ENCODE measurements around the gene USP3. TPM values are rescaled to one million over a fixed set of nuclear protein-coding genes. Genes with fewer than 3 reads are reported as not detected.

The USP3 gene
- total and polyA plus RNA-seq, 2 of the 13 experiments (the other 11 are each of a cell fraction or from before 2014, with no cell fraction given) = 14.3 to 61.2 TPM

DNA sequence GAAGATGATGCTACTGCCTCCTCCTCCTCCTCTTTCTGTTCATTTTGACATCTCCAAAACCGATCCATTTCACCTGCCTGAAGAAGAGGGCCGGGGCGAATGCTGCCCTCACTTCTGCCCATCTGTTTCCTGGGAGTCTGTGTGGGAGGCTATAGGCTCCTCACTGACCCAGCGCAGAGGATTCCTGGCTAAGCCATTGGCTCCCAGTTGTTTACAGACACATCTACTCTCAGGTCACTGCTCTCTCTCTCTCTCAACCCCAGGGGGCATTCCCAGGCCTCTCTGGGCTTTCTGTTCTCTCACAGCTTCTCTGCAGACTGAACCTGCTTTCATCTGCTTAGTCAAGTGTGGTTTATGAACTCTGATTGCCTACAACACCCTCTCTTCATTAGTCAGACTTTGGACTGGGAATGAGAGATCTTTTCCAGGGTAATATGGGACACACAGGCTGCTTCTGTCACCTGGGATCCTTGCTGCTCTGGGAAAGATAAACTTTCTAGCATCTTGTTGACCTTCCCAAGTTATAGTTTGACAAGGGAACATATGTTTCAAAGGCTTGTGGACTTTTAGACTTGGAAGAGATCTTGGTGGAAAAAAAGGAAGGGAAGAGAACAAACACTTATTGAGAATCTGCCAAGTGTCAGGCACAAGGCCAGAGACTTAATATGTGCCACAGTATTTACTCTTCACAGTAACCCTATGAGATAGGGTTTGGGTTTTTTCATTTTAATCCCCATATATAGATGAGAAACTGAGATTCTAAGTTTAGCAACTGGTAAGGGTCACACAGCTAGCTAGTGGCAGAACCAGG, 30.2 kb upstream of the USP3 start (continued):
- TF ChIP-seq ZBTB10 (CRISPR knock-in tag; IDR thresholded peaks at IDR 0.05; ENCODE audit: borderline replicate concordance) (no peak), PHF8 (CRISPR knock-in tag; IDR thresholded peaks at IDR 0.05) (no peak), ZNF776 (CRISPR knock-in tag; IDR thresholded peaks at IDR 0.05) (no peak), SP5 (CRISPR knock-in tag; IDR thresholded peaks at IDR 0.05; ENCODE audit: borderline replicate concordance, low read depth) (peak; percentile 64), GPBP1L1 (CRISPR knock-in tag; IDR thresholded peaks at IDR 0.05) (no peak), SRSF4 (IDR thresholded peaks at IDR 0.05; ENCODE audit: low read depth, low read length, poor library complexity, severe bottlenecking) (no peak), ZBTB33 (CRISPR knock-in tag; IDR thresholded peaks at IDR 0.05) (peak; percentile 22; the same call in 1 of the 2 replicates), SP1 (IDR thresholded peaks at IDR 0.05) (no peak), SP1 (CRISPR knock-in tag; IDR thresholded peaks at IDR 0.05) (no peak), HHEX (CRISPR knock-in tag; IDR thresholded peaks at IDR 0.05) (peak; percentile 90), STAT5B (CRISPR knock-in tag; IDR thresholded peaks at IDR 0.05) (no peak), BRCA1 (CRISPR knock-in tag; IDR thresholded peaks at IDR 0.05) (no peak; the same call in 1 of the 2 replicates), ZNF572 (CRISPR knock-in tag; IDR thresholded peaks at IDR 0.05) (no peak), ZBTB38 (CRISPR knock-in tag; IDR thresholded peaks at IDR 0.05) (0 out of 2 replicates have a peak, but pooled peaks have one; percentile 38), ISL2 (CRISPR knock-in tag; IDR thresholded peaks at IDR 0.05) (peak; percentile 97)
- TF ChIP-seq, protein P1, sequence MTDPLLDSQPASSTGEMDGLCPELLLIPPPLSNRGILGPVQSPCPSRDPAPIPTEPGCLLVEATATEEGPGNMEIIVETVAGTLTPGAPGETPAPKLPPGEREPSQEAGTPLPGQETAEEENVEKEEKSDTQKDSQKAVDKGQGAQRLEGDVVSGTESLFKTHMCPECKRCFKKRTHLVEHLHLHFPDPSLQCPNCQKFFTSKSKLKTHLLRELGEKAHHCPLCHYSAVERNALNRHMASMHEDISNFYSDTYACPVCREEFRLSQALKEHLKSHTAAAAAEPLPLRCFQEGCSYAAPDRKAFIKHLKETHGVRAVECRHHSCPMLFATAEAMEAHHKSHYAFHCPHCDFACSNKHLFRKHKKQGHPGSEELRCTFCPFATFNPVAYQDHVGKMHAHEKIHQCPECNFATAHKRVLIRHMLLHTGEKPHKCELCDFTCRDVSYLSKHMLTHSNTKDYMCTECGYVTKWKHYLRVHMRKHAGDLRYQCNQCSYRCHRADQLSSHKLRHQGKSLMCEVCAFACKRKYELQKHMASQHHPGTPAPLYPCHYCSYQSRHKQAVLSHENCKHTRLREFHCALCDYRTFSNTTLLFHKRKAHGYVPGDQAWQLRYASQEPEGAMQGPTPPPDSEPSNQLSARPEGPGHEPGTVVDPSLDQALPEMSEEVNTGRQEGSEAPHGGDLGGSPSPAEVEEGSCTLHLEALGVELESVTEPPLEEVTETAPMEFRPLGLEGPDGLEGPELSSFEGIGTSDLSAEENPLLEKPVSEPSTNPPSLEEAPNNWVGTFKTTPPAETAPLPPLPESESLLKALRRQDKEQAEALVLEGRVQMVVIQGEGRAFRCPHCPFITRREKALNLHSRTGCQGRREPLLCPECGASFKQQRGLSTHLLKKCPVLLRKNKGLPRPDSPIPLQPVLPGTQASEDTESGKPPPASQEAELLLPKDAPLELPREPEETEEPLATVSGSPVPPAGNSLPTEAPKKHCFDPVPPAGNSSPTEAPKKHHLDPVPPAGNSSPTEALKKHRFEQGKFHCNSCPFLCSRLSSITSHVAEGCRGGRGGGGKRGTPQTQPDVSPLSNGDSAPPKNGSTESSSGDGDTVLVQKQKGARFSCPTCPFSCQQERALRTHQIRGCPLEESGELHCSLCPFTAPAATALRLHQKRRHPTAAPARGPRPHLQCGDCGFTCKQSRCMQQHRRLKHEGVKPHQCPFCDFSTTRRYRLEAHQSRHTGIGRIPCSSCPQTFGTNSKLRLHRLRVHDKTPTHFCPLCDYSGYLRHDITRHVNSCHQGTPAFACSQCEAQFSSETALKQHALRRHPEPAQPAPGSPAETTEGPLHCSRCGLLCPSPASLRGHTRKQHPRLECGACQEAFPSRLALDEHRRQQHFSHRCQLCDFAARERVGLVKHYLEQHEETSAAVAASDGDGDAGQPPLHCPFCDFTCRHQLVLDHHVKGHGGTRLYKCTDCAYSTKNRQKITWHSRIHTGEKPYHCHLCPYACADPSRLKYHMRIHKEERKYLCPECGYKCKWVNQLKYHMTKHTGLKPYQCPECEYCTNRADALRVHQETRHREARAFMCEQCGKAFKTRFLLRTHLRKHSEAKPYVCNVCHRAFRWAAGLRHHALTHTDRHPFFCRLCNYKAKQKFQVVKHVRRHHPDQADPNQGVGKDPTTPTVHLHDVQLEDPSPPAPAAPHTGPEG (CRISPR knock-in tag; IDR thresholded peaks at IDR 0.05) = no peak
- TF ChIP-seq, protein P2, sequence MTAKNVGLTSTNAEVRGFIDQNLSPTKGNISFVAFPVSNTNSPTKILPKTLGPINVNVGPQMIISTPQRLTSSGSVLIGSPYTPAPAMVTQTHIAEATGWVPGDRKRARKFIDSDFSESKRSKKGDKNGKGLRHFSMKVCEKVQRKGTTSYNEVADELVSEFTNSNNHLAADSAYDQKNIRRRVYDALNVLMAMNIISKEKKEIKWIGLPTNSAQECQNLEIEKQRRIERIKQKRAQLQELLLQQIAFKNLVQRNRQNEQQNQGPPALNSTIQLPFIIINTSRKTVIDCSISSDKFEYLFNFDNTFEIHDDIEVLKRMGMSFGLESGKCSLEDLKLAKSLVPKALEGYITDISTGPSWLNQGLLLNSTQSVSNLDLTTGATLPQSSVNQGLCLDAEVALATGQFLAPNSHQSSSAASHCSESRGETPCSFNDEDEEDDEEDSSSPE (CRISPR knock-in tag; IDR thresholded peaks at IDR 0.05) = no peak

Data from HepG2 (cell line).